GM21390 (cell line): ENCODE measurements around the gene RPGRIP1L.
A peak's percentile ranks its signal among the peaks of the same experiment; 100 is the strongest.

ENCODE experiments used
- ATAC-seq: cut with Tn5 transposase; IDR thresholded peaks from one replicate; pipeline ENCODE4 v1.9.1; 2021; ENCODE audit not compliant: unreplicated experiment

Gene RPGRIP1L

DNA sequence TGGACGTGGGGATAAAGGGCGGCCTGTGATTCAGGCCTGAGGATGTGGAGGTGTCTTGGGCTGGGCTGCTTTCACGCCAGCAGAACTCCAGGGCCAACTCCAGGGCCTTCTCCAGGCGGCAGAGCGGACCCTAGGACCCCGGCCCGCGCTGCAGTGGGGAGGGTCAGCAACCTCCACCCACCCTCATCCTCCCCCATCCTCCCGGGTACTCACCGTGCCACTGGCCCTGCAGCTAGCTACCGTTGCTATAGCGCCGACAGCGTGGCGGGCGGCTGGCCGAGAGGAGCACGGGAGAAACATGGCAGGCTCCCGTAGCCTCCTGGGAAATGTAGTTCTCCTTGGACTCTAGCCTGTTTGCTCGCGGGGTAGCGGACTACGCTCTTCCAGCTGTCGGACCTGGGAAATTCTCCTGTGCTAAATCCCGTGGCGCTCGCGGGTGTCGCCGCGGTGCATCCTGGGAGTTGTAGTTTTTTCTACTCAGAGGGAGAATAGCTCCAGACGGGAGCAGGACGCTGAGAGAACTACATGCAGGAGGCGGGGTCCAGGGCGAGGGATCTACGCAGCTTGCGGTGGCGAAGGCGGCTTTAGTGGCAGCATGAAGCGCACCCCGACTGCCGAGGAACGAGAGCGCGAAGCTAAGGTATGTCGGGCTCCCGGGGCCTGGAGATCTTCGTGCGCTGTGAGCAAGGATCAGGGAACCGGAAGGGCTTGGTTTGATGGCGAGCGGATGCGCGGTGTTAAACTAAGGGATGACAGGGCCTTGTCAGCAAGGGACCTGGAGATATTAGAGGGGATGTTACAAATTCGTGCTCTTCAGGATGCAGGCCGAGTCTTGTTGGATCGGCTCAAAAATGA, at the start of gene RPGRIP1L, which contains the start of gene FTO:
Gene RPGRIP1L (minus strand): TSS at position 270 of the 855 bp plus-strand sequence. CDS start 3,136 bp downstream, outside the sequence.
Gene FTO (plus strand): TSS at position 567 of the 855 bp plus-strand sequence.
- ATAC-seq = peak; percentile 99

DNA sequence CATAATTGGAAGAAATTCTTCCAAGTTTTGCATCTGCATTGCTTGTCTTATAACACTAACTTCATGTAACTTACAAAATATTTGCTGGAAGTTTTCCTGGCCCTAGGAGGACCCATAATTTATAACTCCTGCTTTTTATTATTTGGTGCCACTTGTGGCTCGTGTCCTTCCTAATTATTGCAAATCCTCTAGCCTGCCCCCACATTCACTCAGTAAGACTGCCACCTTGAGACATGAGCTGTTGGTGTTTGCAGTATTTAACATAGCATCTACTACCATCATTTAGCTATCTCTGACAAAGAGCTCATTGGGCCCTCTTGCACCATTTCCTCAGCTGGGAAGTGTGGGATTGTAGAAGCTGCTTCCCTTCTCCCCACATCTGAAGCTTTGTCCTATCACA, 49.8 kb upstream of the RPGRIP1L start:
- ATAC-seq = no peak

DNA sequence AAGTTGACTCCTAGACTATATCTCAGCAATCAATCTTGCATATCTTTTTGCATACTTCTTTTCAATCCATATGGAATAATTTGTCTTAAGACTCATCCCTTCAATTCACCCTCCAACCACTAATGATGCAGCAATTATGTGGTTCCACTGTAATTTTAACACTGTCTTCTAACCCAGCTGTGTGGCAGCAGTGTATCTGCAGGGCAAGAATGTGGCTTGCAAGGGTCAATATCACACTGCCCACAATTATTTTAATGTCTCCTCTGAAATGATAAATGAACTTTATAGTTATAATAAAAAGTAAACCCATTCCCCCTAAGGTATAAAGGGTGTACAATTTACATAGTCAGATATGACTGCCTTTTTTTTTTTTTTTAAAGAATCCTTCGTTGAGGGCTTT, 48.9 kb upstream of the RPGRIP1L start:
- no peak for ATAC-seq

DNA sequence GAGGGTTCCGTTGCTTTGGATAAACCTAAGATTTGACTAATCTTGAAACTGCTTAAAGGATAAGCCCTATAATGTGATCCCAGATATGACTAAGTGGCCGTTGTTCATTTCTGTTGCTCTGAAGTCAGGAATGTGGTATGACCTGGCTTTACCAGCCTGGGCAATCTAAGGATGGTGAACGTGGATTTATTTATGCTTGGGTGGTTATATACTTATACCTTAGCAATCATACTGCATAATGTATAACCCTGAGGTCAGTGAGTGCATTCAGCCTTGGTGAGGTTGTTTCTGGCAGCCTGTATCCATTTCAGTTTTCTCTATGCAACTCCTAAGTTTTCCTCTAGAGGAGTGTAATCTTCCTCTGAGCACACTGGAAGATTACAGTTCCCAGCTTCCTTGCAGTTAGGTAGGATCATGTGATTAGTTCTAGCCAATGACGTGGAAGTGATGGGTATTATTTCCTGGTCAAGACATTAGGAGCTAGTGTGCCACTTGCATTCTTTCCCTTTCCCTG, 42.2 kb upstream of the RPGRIP1L start:
- ATAC-seq = no peak

DNA sequence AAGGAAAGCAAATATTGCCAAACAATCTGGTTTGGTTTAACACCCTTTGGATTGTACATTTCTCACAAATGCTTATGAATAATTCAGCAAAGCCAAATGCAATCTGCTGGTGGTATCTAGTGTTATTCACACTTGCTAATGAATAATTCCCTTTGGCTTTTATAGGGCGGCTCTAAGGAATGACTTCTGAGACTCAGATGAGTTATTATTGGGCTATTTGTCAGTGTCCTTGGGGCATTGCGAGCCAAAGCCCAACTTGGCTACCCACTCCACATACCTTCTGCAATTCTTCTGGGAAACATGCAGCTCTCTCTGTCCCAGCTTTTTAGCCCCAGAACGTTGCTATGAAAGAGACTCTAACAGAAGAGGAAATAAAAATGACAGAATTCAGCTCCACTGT, 41.4 kb upstream of the RPGRIP1L start:
- ATAC-seq = no peak

DNA sequence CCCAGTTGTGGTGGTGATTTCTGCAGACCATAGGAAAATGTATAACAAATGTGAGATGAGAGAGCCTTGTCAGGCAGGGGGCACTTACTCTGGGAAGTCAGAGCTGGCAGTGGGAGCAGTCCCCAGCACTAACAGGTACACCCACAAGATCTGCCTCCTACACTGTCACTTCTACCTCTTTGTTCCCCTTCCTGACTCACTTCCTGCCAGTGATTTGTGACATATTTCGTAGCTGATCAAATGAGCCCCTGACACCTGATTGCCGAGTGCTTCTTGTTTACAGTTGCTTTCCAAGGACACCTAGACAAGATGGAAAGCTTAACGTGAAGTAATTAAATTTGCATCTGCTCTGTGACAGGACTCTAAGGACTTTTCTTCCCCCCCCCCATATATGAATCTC, 40.8 kb upstream of the RPGRIP1L start:
- ATAC-seq = no peak

DNA sequence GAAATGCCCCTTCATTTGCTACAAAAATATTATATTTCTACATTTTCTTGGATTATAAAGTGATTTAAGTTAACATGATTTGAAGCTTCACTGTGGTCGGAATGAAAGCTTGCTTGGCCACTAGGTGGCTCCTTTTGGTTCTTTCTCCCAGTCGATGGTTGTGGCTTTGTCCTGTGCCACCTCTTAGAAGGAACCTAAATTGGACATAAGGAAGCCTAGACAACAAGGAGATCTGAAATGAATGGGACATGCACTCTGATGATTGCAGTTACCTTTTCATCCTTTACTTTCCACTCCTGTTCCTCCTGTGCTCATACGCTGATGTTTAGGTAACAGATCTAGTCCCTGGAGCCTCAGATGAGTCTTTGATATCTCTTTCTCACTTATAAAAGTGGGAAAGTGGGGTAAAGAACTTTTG, 39.5 kb upstream of the RPGRIP1L start:
- no peak for ATAC-seq

DNA sequence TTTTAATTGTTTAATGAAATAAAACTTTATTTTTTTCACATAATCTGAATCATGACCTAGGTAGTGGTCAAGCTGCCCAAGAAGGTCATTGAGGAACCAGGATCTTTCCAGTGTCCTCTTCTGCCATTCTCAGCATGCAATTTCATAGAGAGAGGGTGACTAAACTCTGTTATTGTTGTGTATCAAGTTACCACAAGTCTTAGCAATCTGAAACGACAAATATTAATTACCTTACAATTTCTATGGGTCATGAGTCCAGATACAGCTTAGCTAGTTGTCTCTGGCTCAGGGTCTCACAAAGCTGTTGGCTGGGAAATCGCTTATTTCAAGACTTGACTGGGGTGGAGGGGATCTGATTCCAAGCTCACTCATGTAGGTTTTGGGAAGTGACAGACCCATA, 37.9 kb upstream of the RPGRIP1L start:
- no peak for ATAC-seq

DNA sequence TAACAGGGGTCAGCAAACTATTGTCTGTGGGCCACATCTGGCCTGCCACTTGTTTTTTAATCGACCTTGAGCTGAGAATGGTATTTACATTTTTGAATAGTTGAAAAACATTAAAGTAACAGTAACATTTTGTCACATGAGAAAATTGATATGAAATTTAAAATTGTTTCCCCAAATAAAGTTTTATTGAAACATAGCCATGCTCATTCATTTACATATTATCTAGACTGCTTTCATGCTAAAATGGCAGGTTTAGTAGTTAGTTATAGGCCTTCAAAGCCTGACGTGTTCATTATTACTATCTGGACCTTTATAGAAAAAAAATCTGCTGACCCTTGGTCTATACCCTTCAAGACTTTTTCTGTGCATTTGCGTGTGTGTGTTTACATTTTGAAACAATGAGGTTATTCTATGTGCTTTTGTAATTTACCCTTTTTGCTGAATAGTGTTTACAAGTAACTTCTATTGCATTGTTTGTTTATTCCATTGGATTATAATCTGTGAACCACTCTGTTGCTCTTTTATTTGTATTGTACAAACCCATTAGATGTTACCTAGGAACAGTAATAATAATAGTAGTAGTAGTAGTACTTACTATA, 37.4 kb upstream of the RPGRIP1L start:
- ATAC-seq = no peak

DNA sequence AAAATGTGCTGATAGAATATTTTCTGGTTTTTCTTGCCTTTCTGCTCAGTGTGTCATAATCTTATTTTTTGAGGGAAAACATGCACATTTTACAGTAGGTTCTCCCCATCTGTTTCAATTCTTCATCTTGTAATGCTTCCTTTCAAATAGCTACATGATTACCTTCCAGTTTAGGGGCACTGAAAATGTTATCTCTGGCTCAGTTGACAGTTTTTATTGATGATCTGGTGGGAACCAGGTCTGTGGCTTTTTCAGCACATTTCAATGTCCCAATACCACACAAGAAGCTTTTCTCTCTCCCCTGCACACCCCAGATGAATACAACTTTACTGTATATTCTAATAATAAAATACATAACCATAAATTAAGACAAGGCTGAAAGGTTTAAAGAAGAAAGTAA, 36.8 kb upstream of the RPGRIP1L start:
- ATAC-seq = no peak

DNA sequence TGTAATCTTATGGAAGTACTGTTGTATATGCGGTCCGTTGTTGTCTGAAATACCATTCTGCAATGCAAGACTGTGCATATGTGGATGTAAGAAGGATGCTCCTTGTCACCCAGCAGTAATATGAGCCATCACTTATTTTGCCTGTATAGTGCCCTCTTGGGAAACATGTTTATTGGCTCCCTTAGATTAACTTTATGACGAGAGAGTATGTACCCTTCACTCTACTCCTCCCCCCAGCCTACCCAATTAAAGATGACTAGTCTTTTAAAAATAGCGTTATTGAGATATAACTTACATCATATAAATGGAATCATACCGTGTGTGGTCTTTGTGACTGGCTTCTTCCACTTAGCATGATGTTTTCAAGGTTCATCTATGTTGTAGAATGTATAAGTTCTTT, 33.9 kb upstream of the RPGRIP1L start:
- no peak for ATAC-seq

DNA sequence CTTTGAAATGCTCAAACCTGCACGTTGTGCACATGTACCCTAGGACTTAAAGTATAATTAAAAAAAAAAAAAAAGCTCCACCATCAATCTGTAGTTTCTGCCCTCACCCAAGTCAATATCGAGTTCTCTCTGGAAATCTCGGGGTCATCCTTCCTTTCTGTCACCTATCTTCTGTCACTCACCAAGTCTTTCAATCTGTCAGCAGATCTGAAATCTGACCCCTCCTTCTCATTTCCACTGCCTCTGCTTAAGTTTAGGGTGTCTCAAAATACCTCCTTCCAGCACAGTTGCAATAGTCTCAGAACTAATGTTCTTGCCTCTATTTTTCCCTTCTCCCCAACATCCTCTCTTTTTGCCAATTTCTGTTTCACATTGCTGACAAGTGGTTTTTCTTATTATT, 32.6 kb upstream of the RPGRIP1L start:
- no peak for ATAC-seq

DNA sequence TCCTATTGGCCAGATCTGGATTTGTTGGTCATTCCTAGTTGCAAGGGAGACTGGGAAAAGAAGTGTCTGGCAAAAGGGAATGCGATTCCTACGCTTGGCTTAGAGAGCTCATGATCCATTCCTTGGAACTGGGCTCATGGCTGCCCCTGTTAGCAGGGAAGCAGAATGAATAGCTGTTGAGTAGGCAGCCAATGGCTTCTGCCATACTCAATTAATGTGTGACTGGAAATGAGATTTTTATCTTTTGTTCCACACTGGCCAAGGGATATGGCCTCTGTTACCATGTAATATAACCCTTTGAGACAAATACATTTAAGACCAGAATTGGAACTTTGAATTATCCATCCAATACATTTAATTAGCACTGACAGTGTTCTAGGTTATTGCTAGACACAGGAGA, 31.2 kb upstream of the RPGRIP1L start:
- no peak for ATAC-seq

DNA sequence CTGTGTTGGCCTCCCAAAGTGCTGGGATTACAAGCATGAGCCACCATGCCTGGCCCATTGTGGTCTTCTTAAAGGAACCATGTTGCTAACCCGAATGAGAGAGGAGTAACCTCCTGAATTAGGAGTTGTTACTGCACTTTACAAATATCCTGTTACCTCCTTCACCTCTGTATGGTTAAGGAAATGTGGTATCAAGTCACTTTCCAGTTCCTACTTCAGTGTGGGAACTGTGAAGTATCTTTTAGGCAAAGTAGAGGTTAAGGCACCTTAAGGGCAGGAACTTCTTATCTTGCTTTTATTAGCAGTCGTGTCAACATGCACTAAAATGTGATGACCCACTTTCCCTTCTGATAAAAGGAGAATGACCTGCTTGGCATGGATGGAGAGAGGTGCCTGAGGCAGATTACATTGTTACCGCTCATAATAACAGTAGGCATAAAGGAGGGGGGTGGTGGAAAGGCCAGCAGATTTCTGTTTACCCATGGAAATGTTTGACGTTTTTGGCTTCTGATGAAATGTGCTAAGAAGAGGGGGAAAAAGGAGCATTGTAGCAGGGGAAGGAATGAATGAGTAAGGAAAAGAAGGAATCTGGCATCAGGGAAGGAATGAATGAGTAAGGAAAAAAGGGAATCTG, 28.8 kb upstream of the RPGRIP1L start:
- ATAC-seq = no peak

DNA sequence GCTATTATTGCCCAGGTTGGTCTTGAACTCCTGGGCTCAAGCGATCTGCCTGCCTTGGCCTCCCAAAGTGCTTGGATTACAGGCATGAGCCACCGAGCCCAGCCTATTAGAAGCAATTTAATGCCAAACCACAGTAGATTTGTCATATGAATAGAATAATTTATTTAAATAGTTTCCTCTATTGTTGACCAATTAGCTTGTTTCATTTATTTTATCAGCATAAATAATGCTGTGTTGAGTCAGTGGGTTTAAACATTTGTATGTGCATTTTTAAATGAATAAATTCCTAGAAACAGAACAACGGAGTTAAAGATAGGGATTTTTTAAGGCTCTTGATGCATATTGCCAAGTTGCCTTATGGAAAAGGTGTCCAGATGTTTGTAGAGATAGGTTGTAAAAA, 27.0 kb upstream of the RPGRIP1L start:
- no peak for ATAC-seq

DNA sequence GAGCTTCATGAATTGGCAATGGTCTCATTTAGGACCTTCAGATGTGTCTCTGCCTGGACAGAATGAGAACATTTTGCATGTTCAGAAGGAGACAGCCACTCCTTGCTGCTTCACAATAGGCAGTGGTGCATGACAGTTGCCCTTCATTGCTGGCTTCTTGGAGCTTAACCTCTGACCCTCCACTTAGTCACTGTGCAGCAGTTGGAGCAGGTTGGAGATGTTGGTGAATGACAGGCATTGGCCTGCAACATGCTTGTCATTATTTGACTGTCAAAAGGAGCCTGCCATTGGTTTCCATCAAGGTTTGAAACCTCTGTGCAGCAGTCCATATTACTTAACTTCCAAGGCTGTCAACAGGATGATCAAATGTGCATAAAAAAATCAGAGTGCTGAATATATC, 23.0 kb upstream of the RPGRIP1L start:
- ATAC-seq = no peak

DNA sequence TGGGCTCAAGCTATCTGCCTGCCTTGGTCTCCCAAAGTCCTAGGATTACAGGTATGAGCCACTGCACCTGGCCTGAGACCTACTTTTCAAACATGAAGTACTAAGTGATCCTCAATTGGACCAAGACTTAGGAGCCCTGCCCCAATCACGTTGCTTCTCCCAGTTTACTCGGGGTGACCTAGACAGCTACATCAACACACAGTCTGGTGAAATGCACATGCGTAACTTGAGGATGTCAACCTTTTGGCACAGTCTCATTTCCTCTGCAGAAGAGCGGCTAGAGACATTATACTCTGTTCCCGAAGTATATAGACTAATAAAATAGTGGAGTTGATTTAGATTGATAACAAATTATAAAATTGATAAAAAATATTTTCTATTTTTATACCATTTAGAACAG, 17.4 kb upstream of the RPGRIP1L start:
- no peak for ATAC-seq

DNA sequence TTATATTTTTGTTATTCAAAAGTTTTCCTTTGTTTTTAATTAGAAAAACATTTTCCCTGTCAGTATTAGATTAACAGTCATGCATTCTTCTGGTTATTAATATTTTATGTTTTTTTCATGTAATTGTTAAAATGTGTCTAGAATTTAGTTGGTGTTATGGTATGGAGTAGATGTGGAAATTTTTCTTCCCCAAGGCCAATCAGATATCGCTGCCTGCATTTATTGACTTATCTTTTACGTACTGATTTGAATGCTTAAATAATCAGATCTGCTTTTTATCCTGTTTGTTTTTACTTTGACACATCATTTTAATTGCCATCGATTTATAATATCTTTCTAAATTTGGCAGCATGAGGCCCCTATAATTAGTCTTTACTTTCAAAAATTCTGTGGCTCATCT, 13.9 kb upstream of the RPGRIP1L start:
- ATAC-seq = no peak

DNA sequence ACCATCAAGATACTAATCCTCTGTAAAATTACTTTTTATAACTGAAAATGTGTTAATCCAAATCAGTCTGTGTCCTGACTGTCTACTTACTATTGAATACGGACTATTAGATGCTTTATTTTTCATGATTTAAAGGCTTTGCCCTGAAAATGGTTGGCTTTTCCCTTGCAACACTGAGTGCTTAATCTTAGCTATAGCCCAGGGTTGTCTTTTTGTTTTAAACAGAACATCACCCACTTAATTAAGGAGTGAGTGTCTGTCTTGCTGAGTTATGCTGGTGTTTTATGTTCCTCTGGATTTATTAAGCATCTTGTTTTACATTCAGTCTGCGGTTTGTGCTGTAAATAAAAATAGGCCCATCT, 11.3 kb upstream of the RPGRIP1L start:
- no peak for ATAC-seq

DNA sequence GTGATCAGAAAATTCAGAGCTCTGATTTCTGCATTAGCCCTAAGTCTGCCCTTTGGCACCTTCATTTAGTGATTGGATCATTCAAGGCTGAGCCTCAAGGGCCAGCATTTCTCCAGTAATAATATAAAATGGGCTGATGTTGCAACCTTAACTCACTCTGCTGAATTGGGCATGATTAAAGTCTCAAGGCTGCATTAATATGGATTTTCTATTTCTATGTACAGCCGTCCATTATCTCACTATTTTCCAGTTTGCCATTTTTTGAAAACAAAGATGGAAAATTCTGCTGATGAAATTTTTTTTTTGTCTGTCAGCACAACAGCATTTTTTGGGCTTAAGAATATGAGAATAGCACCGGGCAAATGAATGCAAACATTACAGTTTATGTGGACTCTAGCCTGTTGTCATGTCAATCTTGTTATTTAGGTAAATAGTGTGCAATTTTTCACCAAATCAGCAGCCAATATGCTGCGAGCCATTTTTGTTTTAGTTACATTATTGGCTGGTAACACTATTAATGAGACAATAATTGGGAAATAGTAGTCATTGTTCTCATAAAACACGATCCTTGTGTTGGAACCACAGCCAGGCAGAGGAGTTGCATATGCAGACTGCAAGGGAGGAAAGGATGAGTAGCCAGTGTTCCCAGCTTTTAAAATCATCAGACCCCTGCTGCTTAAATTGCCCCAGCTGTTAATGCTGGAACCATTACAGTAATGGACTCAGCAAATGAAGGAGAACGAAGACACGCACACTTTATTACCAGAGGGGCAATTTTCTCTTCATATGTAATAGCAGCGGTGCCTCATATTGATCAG, 10.8 kb upstream of the RPGRIP1L start:
- no peak for ATAC-seq
